GM12801 (cell line): ENCODE results near the gene CACNA1C.

Experiments
- TF ChIP-seq, protein P1 (sequence below): IDR thresholded peaks from one replicate; pipeline ENCODE4 v1.5.1; 2011; ENCODE audit warnings: control low read depth; ENCODE audit not compliant: insufficient read length; ENCODE audit errors: extremely low read depth

CACNA1C gene

GRCh38 chr12:2697057-2697800 is 644.4 kb downstream of the CACNA1C start:
- TF ChIP-seq, protein P1, sequence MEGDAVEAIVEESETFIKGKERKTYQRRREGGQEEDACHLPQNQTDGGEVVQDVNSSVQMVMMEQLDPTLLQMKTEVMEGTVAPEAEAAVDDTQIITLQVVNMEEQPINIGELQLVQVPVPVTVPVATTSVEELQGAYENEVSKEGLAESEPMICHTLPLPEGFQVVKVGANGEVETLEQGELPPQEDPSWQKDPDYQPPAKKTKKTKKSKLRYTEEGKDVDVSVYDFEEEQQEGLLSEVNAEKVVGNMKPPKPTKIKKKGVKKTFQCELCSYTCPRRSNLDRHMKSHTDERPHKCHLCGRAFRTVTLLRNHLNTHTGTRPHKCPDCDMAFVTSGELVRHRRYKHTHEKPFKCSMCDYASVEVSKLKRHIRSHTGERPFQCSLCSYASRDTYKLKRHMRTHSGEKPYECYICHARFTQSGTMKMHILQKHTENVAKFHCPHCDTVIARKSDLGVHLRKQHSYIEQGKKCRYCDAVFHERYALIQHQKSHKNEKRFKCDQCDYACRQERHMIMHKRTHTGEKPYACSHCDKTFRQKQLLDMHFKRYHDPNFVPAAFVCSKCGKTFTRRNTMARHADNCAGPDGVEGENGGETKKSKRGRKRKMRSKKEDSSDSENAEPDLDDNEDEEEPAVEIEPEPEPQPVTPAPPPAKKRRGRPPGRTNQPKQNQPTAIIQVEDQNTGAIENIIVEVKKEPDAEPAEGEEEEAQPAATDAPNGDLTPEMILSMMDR = no peak

DNA sequence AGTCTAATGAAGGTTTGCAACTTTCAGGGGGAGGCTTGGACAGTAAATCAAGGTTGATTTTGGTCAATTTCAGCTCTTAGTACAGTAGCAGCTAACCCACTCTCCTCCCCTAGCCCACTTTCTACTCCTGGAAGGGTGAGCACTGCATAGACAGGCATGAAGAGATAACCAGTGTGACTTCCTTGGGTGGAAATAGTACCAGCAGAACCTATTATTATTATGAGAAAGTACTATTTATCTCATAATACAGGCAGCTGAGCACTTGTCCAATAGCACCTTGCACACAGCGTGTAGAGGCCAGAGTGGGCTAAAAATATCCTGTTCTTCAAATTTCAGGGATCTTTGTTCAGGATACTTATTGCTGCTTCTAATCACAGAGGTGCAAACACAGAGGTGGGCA is 645.8 kb downstream of the CACNA1C start:
- TF ChIP-seq, protein P1 = no peak

GRCh38 chr12:2710701-2711100 is 657.9 kb downstream of the CACNA1C start:
- TF ChIP-seq, protein P1 = no peak

DNA sequence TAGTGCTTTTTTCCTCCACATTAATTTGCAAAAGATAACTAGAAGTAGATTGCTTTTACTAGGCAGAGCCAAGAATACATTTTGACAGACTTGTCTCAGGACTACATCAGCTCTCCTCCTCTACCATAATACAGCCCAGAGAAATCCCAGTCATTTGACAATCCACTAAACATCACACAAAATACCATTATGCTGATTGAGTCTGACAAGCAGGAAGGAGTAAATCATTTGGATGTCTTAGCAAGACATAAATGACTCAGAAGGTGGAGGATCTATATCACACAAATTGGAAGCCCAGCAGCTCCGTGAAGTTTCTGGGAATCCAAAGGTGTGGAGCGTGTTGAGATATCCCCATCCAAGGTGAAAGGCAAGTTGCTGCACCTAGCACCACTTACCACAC is 666.6 kb downstream of the CACNA1C start:
- TF ChIP-seq, protein P1 = no peak

DNA sequence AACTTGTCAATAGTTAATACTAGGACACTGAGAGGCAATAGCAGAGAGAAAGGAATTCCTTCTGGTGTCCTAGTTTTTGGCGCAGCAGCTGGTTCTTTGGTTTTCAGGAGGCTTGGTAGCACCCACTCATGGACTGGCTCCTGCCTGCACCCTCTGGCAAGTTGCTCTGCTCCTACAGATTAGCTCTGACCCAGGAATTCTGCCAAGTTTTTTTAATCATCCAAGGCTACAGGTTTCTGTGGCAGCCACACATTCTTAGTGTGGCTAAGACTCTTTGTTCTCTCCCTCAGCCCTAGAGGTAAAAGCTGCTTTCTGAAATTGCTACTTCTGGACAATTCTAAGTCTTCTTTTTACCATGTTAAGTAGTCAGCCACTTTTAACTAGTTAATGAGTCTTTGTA is 670.0 kb downstream of the CACNA1C start:
- TF ChIP-seq, protein P1 = no peak

GRCh38 chr12:2732290-2732689 is 679.5 kb downstream of the CACNA1C start:
- TF ChIP-seq, protein P1 = no peak

- TF ChIP-seq, protein P1 = no peak
Observed at GRCh38 chr12:2733493-2734355, 680.9 kb downstream of the CACNA1C start.
